HG02943 (cell line): Measurements from ENCODE around the gene FPR1.
"Not testable (repeated sequence)": the region's sequence is repeated elsewhere in the genome, so short reads cannot be mapped to it uniquely, and the experiment has no call there.

Experiments used
- ATAC-seq: cut with Tn5 transposase; IDR thresholded peaks from one replicate; pipeline ENCODE4 v1.9.1; 2021; ENCODE audit warnings: mild to moderate bottlenecking, low read depth, moderate library complexity; ENCODE audit not compliant: unreplicated experiment

The FPR1 gene

DNA sequence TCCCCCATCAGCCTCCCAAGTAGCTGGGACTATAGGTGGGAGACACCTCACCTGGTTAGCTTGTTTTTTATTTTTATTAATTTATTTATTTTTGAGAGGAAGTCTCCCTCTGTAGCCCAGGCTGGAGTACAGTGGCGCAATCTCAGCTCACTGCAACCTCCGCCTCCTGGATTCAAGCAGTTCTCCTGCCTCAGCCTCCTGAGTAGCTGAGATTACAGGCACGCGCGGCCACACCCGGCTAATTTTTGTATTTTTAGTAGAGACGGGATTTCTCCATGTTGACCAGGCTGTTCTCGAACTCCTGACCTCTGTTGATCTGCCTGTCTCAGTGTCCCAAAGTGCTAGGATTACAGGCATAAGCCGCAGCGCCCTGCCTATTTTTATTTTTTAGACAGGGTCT is 13.2 kb downstream of the FPR1 start:
- ATAC-seq = not testable (repeated sequence)

DNA sequence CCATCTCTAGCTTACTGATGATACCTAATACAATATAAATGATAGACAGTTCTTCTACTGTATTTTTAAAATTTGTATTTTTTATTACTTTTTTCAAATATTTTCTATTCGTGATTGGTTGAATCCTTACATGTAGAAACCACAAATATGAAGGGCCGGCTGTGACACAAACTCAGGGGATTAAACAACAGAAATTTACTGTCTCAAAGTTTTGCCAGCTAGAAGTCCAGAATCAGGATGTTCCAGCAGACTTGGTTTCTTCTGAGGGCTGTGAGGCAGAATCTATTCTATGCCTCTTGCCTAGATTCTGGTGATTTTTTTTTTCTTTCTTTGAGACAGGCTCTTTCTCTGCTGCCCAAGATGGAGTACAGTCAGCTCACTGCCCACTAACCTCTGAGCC is 13.8 kb downstream of the FPR1 start:
- no peak for ATAC-seq

DNA sequence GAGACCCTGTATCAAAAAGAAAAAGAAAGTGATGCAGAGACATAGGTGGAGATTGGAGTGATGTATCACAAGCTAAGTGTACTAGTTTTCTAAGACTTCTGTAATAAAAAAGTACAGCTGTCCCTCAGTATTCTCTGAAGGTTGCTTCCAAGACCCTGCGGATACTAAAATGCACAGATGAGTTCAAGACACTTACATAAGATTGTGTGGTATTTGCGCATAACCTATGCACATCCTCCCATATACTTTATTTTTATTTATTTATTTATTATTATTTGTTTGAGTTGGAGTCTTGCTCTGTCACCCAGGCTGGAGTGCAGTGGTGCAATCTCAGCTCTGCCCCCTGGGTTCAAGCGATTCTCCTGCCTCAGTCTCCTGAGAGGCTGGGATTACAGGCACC is 14.3 kb downstream of the FPR1 start:
- ATAC-seq = no peak

DNA sequence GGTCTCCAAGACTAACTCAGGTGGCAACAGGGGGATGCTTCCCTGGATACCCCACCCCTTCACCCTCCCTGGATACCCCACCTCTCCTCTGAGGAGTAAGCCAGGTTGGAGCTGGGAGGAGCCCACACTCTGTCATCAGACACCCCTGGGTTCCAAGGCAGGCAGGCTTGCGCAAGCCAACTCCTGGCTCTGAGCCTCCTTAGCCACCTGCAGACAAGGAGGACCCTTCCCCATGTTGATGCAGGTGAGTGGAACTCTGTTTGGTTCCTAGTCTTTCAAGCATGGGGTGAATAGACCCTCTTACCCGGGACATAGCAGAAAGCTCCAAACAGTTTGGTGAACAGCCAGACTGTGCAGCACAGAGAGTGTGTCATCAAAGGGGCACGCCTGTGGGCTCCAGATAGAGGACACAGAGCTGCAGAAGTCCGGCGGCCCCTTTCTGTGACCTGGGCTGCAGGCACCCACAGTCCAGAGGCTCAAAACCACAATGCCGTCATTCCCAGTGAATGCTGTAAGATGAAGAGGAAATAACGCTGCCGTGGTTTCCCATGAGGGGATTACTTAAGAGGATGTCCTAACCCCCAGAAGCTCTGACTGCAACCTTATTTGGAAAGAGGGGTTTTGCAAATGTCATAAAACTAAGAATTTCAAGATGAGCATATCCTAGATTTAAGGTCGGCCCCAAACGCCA is 15.8 kb downstream of the FPR1 start:
- ATAC-seq = no peak

DNA sequence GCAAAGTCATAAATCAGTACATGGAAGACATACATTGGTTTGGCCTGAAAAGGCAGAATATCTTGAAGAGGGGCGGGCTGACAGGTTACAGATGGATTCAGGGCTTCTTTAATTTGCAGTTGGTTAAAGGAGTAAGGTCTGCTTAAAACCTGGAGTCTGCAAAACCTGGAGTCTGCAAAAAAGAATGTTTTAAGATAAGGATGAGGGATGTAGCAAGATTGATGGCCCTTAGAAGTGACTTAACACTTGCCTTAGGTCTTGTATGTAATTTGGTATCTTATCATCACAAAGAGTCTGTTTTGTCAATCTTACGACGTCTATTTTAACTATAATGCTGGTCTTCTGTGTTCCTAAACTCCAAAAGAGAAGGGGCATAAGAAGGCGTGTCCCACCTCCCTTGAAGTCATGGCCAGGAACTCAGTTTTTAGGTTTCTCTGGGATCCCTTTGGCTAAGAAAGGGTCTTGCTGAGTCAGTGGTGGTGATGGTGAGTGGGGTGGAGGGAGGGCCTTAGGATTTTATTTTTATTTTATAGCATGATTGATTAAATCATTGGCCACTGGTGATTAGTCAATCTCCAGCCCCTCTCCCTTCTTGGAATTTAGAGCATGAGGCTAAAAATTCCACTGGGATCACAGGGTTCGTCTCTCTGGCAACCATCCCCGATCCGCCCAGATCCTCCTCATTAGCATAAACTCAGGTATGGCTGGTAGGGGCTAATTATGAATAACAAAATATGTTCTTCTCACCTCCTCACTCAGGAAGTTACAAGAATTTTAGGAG is 17.7 kb downstream of the FPR1 start:
- ATAC-seq = no peak

DNA sequence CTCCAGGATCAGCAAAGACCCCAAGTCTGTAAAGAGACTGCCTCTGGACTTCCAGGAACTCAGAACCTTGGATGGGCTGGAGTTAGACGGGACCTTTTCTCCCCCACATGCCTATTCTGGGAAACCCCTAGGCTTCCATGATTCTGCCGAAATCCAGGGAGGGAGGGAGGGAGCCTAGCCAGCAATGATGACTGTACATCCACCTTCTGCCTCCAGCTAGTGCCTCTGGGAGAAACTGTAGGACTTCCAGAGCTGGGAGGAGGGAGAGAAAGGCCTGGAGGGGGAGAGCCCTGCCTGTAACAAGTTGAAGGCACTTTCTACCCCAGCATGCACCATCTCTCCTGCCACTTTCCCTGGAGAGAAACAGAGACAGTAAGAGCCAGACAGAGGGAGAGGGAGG is 21.9 kb downstream of the FPR1 start:
- ATAC-seq = no peak

DNA sequence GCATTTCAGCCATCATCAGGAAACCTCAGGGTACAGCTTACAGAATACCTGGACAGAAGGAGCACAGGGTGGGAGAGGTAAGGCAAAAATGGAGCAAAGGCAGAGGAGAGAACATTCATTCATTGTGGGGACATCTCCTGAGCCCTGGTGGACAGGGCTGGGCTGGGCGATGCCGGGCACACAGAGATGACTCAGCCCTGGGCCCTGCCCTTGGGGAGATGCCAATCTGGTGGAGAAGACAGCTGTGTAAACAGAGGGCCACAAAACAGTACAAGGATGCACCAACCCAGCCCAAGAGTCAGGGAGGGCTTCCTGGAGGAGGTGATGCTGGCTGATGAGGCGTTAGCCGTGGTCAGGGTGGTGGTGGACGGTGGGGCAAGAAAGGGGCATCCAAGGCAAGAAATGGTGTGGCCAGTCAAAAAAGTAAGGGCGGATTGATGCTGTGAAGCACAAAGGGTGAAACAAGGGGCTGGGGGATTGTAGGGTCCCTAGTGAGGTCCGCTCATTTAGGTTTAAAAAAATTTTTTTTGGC is 24.3 kb downstream of the FPR1 start:
- ATAC-seq = no peak

DNA sequence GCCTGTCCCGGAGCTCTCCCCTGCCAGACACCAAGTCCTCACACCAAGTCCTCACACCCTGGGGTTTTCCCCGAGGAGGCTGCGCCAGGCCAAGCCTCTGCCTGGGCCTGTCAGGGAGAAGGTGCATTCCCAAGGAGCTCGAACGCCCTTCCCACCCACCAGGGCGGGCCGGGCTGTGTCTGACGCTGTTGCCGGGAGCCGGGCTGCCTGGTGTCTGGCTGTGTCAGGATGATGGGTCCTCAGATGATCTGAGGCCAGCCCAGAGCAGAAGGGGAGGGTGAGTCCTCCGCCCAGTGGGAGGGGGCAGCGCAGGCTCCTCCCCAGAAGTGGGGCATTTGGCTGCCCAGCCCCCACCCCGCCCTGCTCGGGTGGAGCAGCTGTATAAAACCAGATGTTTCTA is 25.6 kb downstream of the FPR1 start:
- no peak for ATAC-seq

DNA sequence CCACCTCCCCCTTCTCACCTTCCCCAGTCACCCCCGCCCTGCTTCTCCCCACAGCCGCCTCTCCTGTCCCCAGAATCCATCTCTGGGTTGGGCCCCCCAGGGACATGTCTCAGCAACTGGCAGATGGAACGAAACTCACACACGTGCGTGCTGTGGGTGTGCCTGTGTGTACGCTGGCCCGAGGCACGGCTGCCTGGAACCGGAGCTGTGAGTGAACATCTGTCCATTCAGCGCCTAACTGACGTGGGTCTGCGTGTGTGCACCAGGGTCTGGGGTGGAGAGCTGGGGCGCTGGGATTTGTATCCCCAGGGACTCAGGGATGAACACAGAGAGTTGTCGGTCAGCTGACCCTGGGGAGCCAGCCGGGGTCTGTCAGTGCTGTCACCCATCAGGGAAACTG is 27.1 kb downstream of the FPR1 start:
- no peak for ATAC-seq

DNA sequence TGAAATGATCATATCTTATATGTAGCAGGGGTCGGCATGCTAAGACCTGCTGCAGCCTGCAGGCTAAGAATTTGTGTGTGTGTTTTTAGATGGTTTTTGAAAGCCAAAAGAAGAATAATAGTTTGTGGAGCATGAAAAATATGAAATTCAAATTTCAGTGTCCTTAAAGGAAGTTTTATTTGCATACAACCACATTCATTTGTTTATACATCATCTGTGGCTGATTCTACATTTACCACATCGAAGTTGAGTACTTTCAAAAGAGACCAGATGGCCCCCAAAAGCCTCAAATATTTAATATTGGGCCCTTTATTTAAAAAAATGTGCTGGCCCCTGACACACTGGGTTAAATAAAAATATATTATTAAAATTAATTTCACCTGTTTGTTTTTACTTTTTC is 29.2 kb downstream of the FPR1 start:
- ATAC-seq = no peak

DNA sequence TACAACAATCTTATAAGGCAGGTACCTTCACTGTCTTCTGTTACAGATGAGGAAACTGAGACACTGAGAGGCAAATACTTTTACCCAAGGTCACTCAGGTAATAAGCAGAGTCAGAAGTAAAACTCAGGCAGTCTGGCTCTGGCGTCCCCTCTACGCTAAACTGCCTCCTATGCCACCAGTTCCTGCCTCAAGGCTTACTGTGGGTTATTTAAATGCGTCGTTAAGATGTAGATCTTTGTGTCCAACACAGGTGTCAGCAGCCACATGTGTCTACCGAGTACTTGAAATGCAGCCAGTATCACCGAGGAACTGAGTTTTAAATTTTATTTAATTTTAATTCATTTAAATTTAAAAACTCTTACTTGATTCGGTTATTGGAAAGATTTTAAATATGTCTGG is 29.8 kb downstream of the FPR1 start:
- ATAC-seq = no peak

DNA sequence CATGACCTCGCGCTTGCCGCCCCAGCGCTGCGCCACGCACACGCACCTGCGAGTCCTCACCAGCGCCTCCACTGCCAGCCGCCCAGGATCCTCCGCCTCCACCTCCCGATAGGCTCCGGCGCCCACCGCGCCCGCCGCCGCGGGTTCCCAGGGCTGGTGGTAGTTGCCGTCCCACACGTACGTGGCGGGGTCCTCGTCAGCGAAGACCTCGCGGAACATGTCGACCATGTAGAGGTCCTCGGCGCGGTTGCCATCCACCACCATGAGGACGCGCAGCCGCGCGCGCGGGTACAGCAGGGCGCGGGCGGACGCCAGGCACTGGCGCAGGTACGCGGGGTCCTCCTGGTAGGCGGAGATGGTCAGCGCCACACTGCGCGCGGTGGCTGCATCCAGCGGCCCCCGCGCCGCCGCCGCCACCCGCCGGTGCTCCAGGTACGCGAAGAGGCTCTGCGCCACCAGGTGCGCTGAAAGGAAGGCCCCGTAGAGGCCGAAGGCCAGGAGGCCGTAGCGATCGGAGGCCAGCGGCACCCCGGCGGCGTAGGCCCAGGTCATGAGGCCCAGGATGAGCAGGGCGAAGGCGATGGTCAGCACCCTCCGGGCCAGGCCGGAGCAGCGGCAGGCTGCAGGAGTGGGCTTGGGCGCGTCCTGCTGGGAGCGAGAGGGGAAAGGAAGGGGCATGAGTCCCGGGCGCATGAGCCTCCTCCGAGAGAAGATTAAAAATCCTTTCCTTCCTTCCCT is 32.3 kb downstream of the FPR1 start:
- no peak for ATAC-seq

DNA sequence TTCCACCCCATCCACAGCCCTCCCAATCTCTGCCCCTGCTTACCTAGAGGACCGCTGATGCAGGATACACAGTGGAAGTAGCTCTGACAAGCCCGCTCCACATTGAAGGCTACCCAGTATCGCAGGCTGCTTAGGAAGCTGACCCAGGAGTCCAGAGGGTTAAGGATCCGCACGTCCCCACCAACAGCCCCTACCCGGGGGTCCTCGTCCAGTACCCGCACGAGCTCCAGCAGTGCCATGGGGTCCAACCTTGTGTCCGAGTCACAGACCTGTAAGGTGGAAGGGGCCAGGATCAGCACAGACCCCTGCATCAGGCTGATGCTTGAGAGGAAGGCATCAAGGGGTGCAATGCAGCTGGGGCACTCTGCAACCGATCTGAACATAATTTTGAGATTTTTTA is 34.8 kb downstream of the FPR1 start:
- ATAC-seq = no peak

DNA sequence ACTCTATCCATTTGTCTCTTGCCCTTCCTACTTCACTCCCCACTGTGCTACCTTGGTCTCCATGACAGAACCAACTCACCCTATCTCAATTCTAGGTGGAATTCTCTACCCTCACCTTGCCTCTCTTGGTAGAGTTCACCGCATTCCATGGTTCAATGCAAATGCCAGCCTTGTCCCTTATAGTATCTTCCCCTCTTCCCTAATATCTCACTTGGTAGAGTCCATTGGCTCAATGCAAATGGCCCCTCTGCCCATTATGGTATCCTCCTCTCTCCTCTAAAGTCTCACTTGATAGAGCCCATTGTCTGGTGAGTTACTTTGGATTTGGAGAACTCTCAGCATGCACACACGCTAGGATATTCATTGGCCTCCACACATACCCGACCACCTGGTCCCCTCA is 35.8 kb downstream of the FPR1 start:
- no peak for ATAC-seq

DNA sequence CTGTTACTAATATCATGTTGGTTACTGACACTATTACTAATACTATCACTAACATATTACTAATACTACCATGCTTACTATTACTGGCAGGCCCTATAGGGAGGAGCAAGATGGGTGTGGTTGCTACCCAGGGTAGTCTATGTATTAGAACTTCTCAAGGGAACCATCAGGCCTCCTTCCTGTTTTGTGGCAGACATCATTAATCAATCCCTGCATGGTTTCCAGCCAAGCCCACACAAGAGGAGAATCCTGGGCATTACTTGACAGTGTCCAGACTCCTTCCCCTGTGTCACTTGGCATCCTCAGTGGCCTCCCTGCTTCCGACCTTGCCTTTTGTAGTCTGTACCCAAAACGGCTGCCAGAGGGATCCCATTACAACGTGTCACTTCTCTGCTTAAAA is 36.8 kb downstream of the FPR1 start:
- ATAC-seq = no peak

DNA sequence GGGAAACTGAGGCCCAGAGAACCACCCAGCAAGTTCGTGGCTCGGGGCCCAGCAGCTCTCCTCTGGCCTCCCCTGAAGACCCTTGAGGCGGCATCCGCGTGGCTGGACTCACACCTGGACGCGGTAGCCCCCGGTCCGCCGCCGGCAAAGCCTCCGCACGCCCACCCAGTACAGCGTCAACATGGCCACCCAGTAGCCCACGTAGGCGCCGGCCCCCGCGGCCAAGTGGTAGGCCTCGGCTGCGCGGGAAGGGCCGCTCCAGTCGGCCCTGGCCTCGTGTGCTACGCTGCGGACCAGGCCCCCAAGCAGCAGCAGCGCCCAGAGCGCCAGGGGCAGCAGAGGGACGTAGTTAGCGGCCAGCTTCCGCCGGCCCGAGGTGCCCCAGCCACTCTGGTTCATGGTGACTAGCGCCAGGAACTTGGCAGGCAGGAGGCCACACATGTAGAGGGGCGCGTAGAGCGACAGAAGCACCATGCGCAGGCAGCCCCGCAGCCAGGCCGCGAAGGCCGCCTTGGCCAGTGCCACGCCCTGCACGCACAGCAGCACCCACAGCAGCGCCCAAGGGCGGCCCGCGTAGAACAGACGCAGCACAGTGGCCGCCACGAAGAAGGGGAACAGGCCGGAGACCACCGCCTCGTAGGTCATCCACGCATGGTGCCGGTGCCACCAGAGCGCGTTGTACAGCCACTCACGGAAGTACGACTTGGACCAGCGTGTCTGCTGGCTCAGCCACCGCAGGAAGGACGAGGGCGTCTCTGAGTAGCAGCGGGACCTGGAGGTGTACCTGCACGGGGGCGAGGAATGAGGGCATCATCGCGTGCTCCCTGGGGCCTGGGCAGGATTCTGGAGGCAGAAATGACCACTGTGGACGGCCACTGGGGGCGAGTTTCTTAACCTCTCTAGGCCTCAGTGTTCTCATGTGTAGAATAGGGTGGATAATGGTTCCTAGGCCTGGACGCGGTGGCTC is 38.1 kb downstream of the FPR1 start:
- ATAC-seq = no peak

DNA sequence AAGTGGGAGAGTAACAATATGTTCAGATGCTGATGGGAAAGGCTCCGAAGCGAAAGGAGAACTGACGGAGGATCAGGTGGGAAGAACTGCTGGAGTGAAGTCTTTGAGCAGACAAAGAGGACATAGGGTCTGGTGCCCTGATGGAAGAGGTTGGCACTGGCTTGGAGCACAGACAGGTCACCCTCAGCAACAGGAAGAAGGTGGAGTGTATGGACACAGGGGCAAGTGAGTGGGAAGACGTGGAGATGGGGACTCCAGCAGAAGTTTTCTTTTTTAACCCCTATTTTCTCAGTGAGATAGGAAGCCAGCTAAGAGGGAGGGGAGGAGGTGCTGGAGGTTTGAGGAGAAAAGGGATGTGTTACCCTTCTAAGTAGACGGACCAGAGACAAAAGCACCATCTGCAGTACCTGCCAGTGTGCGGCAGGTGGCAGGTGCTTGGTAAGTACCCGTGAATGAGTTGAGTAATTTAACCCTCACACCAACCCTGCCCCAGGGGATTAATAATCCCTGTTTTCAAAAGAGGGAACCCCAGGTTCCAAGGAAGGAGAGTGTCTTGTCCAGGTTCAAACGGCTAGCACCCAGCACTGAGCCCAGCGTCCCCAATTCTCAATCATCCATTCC is 39.1 kb downstream of the FPR1 start:
- no peak for ATAC-seq

DNA sequence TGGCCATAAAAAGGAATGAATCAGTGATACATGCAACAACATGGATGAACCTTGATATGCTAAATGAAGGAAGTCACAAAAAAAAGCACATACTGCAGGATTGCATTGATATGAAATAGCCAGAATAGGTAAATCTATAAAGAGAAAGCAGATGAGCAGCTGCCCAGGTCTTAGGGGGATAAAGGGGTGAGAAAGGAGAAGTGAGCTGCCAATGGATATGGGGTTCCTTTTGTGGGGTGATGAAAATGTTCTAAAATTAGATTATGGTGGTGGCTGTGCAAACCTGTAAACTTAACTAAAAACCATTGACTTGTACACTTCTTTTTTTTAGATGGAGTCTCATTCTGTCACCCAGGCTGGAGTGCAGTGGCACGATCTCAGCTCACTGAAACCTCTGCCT is 40.0 kb downstream of the FPR1 start:
- no peak for ATAC-seq

DNA sequence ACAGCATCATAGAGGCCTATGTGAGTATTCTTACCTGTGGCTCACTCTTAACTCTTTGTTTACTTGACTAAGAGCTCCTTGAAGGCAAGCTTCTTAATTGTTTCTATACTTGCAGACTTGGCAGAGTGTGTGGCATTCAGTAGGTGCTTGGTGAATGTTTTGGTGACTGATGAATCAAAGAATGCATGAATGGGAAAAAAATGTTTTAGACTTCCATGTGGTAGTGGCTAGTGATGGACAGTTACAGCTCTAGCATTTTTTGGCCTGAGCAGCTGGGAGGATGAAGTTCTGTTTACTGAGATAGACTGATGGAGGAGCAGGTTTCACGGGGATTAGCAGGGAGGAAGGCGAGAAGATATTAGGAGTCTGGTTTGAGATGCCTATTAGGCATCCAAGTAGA is 41.5 kb downstream of the FPR1 start:
- no peak for ATAC-seq

DNA sequence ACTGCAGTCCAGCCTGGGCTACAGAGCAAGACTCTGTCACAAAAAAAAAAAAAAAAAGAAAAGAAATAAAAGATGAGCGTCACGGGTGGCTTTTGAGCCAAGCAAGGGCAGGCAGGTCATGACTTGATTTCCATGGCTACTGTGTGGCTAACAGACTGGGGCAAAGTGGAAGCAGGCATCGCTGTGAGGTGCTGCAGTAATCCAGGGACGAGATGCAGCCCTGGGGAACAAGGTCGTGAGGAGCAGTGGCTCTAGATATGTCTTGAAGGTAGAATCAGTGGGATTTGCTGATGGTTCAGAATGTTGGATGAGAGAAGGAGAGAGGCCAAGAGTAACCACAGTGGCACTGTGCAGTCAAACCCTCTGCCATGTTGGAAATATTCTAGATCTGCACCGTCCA is 42.1 kb downstream of the FPR1 start:
- no peak for ATAC-seq
